ENCODE data around the gene ZDHHC21. TPM values are rescaled to one million over a fixed set of nuclear protein-coding genes. Genes with fewer than 3 reads are reported as not detected.

ZDHHC21 gene
- total RNA-seq, 1 experiment from 2014 or later: 9.0 TPM

- no peaks in the 10 kb centered on the region for H3K27me3 Mint-ChIP-seq (ENCODE audit: low read depth)
- H3K14ac ChIP-seq (ENCODE audit: insufficient read depth, low read length): no peak overlapping the region
These were observed 14.5 kb downstream of the ZDHHC21 start for GRCh38 chr9:14678776-14679175.

More at GRCh38 chr9:14678776-14679175, 14.5 kb downstream of the ZDHHC21 start:
- Histone ChIP-seq H4K5ac (ENCODE audit: insufficient read length, low read depth, low read length) (no peak overlapping the region), H3K23ac (ENCODE audit: insufficient read length, low read depth, low read length) (no peak overlapping the region), H3K23me2 (ENCODE audit: insufficient read length, low read depth, low read length, poor library complexity, severe bottlenecking) (no peaks in the 10 kb centered on the region), H3K56ac (ENCODE audit: insufficient read length, low read depth, low read length) (no peak overlapping the region), H4K91ac (ENCODE audit: insufficient read length, low read depth, low read length) (no peak overlapping the region), H3K79me2 (ENCODE audit: insufficient read depth, low read length) (no peaks in the 10 kb centered on the region), H3K4ac (ENCODE audit: low read depth, low read length) (no peak overlapping the region), H2BK15ac (ENCODE audit: low read depth, low read length) (no peak overlapping the region), H3K27me3 (ENCODE audit: insufficient read depth, low read length) (no peaks in the 10 kb centered on the region), H3K4me2 (ENCODE audit: insufficient read depth, insufficient read length, low read length) (no peak overlapping the region), H3K79me1 (ENCODE audit: insufficient read depth, low read depth, low read length, poor library complexity, severe bottlenecking) (no peaks in the 10 kb centered on the region), H4K8ac (replicated peaks; ENCODE audit: insufficient read length, low read depth, low read length) (no peak overlapping the region), H2BK5ac (ENCODE audit: insufficient read length, low read length) (no peak overlapping the region), H3K9me3 (ENCODE audit: control insufficient read depth, low read depth, low read length) (no peaks in the 10 kb centered on the region), H2AFZ (ENCODE audit: low read length) (no peak overlapping the region), H2AK5ac (ENCODE audit: insufficient read length, low read length) (no peak overlapping the region), H2BK12ac (ENCODE audit: insufficient read length, low read depth, low read length) (no peak overlapping the region), H3K9ac (ENCODE audit: extremely low read depth, insufficient read length, low read length) (no peak overlapping the region), H3K27ac (ENCODE audit: insufficient read length, low read depth, low read length) (no peak overlapping the region), H3T11ph (ENCODE audit: low read length) (no peak overlapping the region), H2BK120ac (ENCODE audit: low read depth, low read length, poor library complexity, severe bottlenecking) (no peak overlapping the region), H3K4me1 (ENCODE audit: insufficient read depth, low read length) (no peaks in the 10 kb centered on the region), H4K20me1 (ENCODE audit: control insufficient read depth, insufficient read depth, insufficient read length) (no peaks in the 10 kb centered on the region), H2BK20ac (ENCODE audit: low read depth, low read length, poor library complexity, severe bottlenecking) (no peak overlapping the region), H3K18ac (ENCODE audit: insufficient read length, low read depth, low read length) (no peak overlapping the region)
- Mint-ChIP-seq H3K36me3 (ENCODE audit: insufficient read depth in 1 of 3, low read depth in 3 of 3) (peaks cover 0 to 9% (median 0%) of the 10 kb centered on the region in 3 experiments; a peak in 4 of 7 replicates), H3K9me3 (no peaks in the 10 kb centered on the region), H3K27ac (no peak overlapping the region), H3K4me1 (0 out of 4 replicates have a peak, but pooled peaks cover 0 to 5% of the 10 kb centered on the region in 2 experiments), H3K4me3 (no peak overlapping the region)
- no peak for DNase-seq
- TF ChIP-seq CTCF (conservative IDR thresholded peaks at IDR 0.05): no peak
- WGBS (ENCODE audit: extremely low coverage, insufficient read length, low lambda C conversion rate): no CpG with 5 or more reads among the region's 3 CpGs
